ENCODE results near the gene MCM10.
"Not testable (repeated sequence)": the region's sequence is repeated elsewhere in the genome, so short reads cannot be mapped to it uniquely, and the experiment has no call there.

The MCM10 gene

GRCh38 chr10:13223241-13223640, 61.9 kb downstream of the MCM10 start:
- Mint-ChIP-seq H3K4me3 (no peak overlapping the region), H3K4me1 (no peaks in the 10 kb centered on the region), H3K9me3 (no peaks in the 10 kb centered on the region), H3K27ac (no peak overlapping the region), H3K36me3 (no peaks in the 10 kb centered on the region)
- DNase-seq (ENCODE audit: low spot score in 2 of 2) (no peak), ATAC-seq (no peak)

- no peak for ATAC-seq
Observed at GRCh38 chr10:13224210-13224995, 63.0 kb downstream of the MCM10 start.

GRCh38 chr10:13225601-13226000, 64.2 kb downstream of the MCM10 start:
- DNase-seq (ENCODE audit: low spot score in 2 of 2) (no peak), ATAC-seq (no peak)
- H3K4me1 Mint-ChIP-seq: no peaks in the 10 kb centered on the region
- no peak overlapping the region for H3K27ac Mint-ChIP-seq
- H3K9me3 Mint-ChIP-seq: no peaks in the 10 kb centered on the region
- H3K36me3 Mint-ChIP-seq: no peaks in the 10 kb centered on the region
- H3K4me3 Mint-ChIP-seq: no peak overlapping the region

More at GRCh38 chr10:13224210-13224995, 63.0 kb downstream of the MCM10 start:
- H3K4me3 Mint-ChIP-seq: no peak overlapping the region
- no peak for DNase-seq (ENCODE audit: low spot score in 2 of 2)
- H3K9me3 Mint-ChIP-seq: no peaks in the 10 kb centered on the region
- no peak overlapping the region for H3K27ac Mint-ChIP-seq
- no peaks in the 10 kb centered on the region for H3K4me1 Mint-ChIP-seq
- H3K36me3 Mint-ChIP-seq: no peaks in the 10 kb centered on the region

- no peak overlapping the region for H3K4me3 Mint-ChIP-seq
- DNase-seq (ENCODE audit: low spot score in 2 of 2) (no peak), ATAC-seq (no peak)
- H3K36me3 Mint-ChIP-seq: no peaks in the 10 kb centered on the region
- no peak overlapping the region for H3K27ac Mint-ChIP-seq
- H3K4me1 Mint-ChIP-seq: no peaks in the 10 kb centered on the region
- no peaks in the 10 kb centered on the region for H3K9me3 Mint-ChIP-seq
Observed at GRCh38 chr10:13227031-13227430, 65.7 kb downstream of the MCM10 start.

GRCh38 chr10:13231190-13231589, 69.8 kb downstream of the MCM10 start:
- ATAC-seq: no peak
- no peak for DNase-seq (ENCODE audit: low spot score in 2 of 2)
- no peaks in the 10 kb centered on the region for H3K4me1 Mint-ChIP-seq
- H3K9me3 Mint-ChIP-seq: no peaks in the 10 kb centered on the region
- H3K27ac Mint-ChIP-seq: no peak overlapping the region
- no peak overlapping the region for H3K4me3 Mint-ChIP-seq
- H3K36me3 Mint-ChIP-seq: no peaks in the 10 kb centered on the region

- no peak overlapping the region for H3K27ac Mint-ChIP-seq
- no peaks in the 10 kb centered on the region for H3K4me1 Mint-ChIP-seq
- DNase-seq (ENCODE audit: low spot score in 2 of 2) (no peak), ATAC-seq (no peak)
- no peaks in the 10 kb centered on the region for H3K9me3 Mint-ChIP-seq
- no peaks in the 10 kb centered on the region for H3K36me3 Mint-ChIP-seq
- no peak overlapping the region for H3K4me3 Mint-ChIP-seq
Observed at GRCh38 chr10:13231808-13232207, 70.5 kb downstream of the MCM10 start.

- H3K4me1 Mint-ChIP-seq: no peaks in the 10 kb centered on the region
- H3K4me3 Mint-ChIP-seq: no peak overlapping the region
- no peak for DNase-seq (ENCODE audit: low spot score in 2 of 2)
- no peak for ATAC-seq
- no peaks in the 10 kb centered on the region for H3K36me3 Mint-ChIP-seq
- H3K27ac Mint-ChIP-seq: no peak overlapping the region
- no peaks in the 10 kb centered on the region for H3K9me3 Mint-ChIP-seq
Observed at GRCh38 chr10:13233358-13233757, 72.0 kb downstream of the MCM10 start.

GRCh38 chr10:13234172-13234571, 72.8 kb downstream of the MCM10 start, which contains the start of gene UCMA:
Gene UCMA (minus strand): TSS chr10:13234374. CDS start chr10:13234258, 116 bp downstream.
- Mint-ChIP-seq H3K9me3 (no peaks in the 10 kb centered on the region), H3K4me3 (no peak within 1 kb of the TSS), H3K4me1 (no peaks in the 10 kb centered on the region), H3K36me3 (no peaks in the 10 kb centered on the region), H3K27ac (no peak within 1 kb of the TSS)
- ATAC-seq (no peak), DNase-seq (ENCODE audit: low spot score in 2 of 2) (no peak)

GRCh38 chr10:13234736-13235135, 73.4 kb downstream of the MCM10 start:
- H3K4me3 Mint-ChIP-seq; H3K36me3 Mint-ChIP-seq; H3K9me3 Mint-ChIP-seq; H3K4me1 Mint-ChIP-seq; ATAC-seq; H3K27ac Mint-ChIP-seq; DNase-seq (ENCODE audit: low spot score in 2 of 2): not testable (repeated sequence)

GRCh38 chr10:13236638-13237037, 75.3 kb downstream of the MCM10 start:
- DNase-seq (ENCODE audit: low spot score in 2 of 2): no peak
- Mint-ChIP-seq H3K4me3 (no peak overlapping the region), H3K9me3 (no peaks in the 10 kb centered on the region), H3K36me3 (no peaks in the 10 kb centered on the region), H3K4me1 (no peaks in the 10 kb centered on the region), H3K27ac (no peak overlapping the region)
- ATAC-seq: no peak

- ATAC-seq: no peak
- no peak overlapping the region for H3K4me3 Mint-ChIP-seq
- H3K4me1 Mint-ChIP-seq: no peaks in the 10 kb centered on the region
- no peaks in the 10 kb centered on the region for H3K9me3 Mint-ChIP-seq
- H3K36me3 Mint-ChIP-seq: no peaks in the 10 kb centered on the region
- DNase-seq (ENCODE audit: low spot score in 2 of 2): no peak
- no peak overlapping the region for H3K27ac Mint-ChIP-seq
Observed at GRCh38 chr10:13238271-13239077, 77.1 kb downstream of the MCM10 start.

- no peaks in the 10 kb centered on the region for H3K36me3 Mint-ChIP-seq
- ATAC-seq: no peak
- H3K9me3 Mint-ChIP-seq: no peaks in the 10 kb centered on the region
- no peak for DNase-seq (ENCODE audit: low spot score in 2 of 2)
- no peak overlapping the region for H3K4me3 Mint-ChIP-seq
- H3K27ac Mint-ChIP-seq: no peak overlapping the region
- H3K4me1 Mint-ChIP-seq: no peaks in the 10 kb centered on the region
Observed at GRCh38 chr10:13239923-13240322, 78.6 kb downstream of the MCM10 start.

- no peak for ATAC-seq
- Mint-ChIP-seq H3K27ac (no peak overlapping the region), H3K9me3 (no peaks in the 10 kb centered on the region), H3K4me3 (no peak overlapping the region), H3K4me1 (no peaks in the 10 kb centered on the region), H3K36me3 (no peaks in the 10 kb centered on the region)
- no peak for DNase-seq (ENCODE audit: low spot score in 2 of 2)
Observed at GRCh38 chr10:13241613-13242012, 80.3 kb downstream of the MCM10 start.

GRCh38 chr10:13242260-13242659, 80.9 kb downstream of the MCM10 start:
- not testable (repeated sequence) for H3K4me1 Mint-ChIP-seq; DNase-seq (ENCODE audit: low spot score in 2 of 2); H3K27ac Mint-ChIP-seq; H3K9me3 Mint-ChIP-seq; H3K4me3 Mint-ChIP-seq; ATAC-seq; H3K36me3 Mint-ChIP-seq

- no peaks in the 10 kb centered on the region for H3K4me1 Mint-ChIP-seq
- DNase-seq (ENCODE audit: low spot score in 2 of 2) (no peak), ATAC-seq (peak; percentile 11)
- H3K36me3 Mint-ChIP-seq: no peaks in the 10 kb centered on the region
- H3K4me3 Mint-ChIP-seq: no peak overlapping the region
- H3K27ac Mint-ChIP-seq: no peak overlapping the region
- no peaks in the 10 kb centered on the region for H3K9me3 Mint-ChIP-seq
Observed at GRCh38 chr10:13247246-13247645, 85.9 kb downstream of the MCM10 start.

GRCh38 chr10:13247784-13248183, 86.4 kb downstream of the MCM10 start:
- Mint-ChIP-seq H3K9me3 (no peaks in the 10 kb centered on the region), H3K36me3 (no peaks in the 10 kb centered on the region), H3K27ac (no peak overlapping the region), H3K4me3 (no peak overlapping the region), H3K4me1 (no peaks in the 10 kb centered on the region)
- DNase-seq (ENCODE audit: low spot score in 2 of 2) (no peak), ATAC-seq (no peak)
